SIG-M5 treated with dmso at 0.1 percent for 504 hours (cell line): ENCODE measurements around the gene RNF224.

ENCODE experiments used
- DNase-seq: peaks from one replicate; lab custom pipeline; 2025; ENCODE audit not compliant: unreplicated experiment; lab: John Stamatoyannopoulos, UW

RNF224 gene

DNA sequence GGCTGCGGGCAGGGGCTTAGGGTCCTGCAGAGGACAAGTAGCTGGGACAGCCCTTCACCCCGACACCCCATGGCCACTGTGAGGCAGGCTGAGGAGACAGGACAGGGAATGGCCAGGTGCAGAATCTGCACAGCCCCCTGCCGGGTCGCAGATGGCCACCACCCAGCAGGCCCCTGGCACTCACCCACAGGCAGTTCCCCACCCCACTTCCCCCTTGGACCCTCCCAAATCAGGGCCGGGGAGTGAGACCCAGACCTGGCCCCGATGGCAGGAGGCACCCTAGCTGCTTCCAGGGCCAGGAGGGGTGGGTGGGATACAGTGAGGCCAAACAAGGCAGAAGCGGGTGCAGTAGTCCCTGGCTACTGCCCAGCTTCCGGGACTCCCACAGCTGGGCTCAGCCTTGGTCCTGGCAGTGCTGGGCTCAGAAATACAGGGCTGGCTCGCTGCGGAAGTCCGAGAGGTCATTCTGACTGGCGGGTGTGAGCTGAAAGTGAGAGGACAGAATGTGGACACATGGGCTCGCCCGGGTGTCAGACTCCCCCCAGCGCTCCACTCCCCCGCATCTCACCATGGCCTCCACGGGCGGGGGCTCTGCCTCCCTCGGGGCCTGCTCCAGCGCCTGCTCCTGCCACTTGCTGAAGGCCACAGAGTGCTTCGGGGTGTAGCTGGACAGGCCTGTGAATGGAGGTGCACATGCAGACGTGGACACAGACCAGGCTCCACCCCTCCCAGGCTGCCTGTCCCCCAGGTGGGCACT, 35.4 kb upstream of the RNF224 start:
- DNase-seq, result no peak

DNA sequence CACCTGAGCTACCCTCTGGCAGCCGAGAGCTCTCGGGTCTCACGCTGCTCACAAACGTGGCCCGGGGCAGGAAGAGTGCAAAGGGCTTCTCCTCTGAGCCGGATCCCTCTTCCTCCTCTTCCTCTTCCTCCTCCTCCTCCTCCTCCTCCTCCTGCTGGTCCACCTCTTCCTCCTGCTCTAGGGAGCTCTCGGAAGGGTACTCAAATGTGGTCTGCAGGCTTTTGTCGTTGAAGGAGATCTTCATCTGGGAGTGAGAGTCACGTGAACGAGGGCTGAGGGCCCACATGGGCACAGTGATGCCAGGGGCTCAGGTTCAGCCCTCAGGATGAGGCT, 34.9 kb upstream of the RNF224 start:
- no peak for DNase-seq

DNA sequence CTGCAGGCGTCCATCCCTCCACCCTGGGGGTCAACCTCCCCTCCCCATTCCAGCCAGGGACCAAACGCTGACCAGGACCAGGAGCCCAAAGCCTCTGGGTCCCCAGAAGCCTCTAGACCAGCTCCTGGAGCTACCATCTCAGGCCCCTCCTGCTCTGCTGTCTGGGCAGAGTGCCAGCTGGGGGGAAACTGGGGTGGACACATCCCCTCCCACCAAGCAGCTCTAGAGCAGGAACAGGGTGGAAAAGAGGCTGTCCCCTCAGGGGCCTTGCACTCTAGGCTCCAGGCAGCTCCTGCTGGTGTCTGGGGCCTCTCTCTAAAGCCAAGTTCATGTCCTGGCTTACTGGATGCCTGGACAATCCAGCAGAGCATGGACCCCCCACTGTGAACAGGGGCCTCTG, 34.4 kb upstream of the RNF224 start:
- DNase-seq, result no peak

DNA sequence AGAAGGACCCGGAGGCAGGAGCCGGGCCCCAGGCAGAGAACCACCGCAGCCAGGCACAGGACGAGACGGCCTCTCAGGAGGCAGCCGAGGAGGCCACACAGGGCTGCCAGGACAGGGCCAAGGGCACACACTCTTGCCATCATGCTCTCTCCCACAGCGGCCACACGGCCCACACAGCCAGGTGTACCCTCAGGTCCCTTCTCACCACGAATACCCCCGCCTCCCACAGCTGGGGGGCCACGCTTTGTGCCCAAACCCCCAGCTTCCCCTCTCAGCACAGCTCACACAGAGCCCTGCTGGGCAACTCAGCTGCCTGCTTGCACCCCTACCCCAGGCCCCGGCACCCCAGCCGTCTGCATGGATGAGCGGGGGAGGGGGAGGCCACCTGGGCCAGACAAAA, 33.5 kb upstream of the RNF224 start:
- no peak for DNase-seq

DNA sequence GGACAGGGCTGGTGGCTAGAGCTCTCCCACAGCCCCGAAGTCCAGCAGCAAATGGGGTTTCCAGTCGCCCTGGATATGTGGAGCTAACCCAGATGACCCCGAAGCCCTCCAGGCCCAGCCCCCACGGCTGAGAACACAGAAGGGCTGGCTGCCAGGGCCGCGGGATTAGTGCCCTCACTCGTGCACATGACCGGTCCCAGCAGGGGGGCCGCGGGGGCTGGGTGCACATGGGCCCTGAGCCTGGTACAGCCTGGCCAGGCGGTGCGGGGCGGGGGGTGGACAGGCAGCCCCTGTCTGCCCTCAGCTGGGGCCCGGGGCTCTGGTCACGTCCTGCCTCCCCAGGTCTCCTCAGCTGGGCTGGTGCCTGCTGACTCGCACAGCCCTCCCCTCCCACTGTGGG, 32.9 kb upstream of the RNF224 start:
- no peak for DNase-seq

DNA sequence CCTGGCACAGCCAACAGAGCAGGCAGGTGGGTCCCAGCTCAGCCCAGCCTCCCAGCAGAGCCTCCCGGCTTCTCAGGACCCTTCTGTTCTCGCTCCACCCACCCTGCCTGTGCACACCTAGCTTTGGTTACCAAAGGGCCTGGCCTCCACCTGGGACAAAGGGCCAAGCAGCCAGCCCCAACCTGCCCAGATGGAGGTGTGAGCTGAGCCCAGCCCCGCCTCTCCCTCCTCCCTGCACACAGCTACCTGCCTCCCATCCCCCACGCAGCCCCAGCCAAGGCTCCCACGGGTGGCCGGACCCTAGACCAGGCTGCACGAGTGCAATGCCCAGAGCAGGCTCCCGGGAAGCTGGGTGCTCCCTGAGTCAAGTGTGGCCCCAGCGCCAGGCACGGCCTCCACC, 32.4 kb upstream of the RNF224 start:
- no peak for DNase-seq

DNA sequence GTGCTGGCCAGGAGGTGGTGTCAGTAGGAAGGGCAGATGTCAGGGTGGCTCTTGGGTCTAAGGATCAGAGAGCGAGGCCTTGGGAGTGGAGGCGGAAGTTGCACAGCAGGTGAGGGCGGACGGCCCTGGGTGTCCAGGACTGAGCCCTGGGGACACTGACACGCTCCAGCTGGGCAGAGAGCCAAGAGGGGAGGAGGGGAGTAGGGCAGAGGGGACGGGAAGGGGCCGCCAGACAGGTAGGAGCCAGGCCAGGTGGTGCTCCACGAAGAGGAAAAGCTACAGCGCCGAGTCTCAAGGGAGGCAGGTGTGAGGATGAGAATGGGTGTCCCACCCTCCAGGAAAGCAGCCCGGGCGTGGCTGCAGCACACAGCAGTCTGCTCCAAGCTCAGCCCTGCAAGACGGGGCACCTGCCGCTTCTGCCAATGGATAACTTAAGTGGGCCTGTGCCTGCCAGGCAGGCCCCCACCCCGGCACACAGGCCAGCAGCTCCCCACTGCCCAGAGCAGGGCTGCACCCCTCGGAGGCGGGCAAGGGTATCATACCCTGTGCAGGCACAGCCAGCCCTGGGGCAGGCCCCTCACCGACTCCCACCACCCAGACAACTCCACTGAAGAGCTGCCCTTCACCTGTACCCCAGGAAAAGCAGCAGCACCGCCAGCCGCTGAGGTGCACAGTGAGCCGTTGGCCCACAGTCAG, 31.6 kb upstream of the RNF224 start:
- DNase-seq, result no peak

DNA sequence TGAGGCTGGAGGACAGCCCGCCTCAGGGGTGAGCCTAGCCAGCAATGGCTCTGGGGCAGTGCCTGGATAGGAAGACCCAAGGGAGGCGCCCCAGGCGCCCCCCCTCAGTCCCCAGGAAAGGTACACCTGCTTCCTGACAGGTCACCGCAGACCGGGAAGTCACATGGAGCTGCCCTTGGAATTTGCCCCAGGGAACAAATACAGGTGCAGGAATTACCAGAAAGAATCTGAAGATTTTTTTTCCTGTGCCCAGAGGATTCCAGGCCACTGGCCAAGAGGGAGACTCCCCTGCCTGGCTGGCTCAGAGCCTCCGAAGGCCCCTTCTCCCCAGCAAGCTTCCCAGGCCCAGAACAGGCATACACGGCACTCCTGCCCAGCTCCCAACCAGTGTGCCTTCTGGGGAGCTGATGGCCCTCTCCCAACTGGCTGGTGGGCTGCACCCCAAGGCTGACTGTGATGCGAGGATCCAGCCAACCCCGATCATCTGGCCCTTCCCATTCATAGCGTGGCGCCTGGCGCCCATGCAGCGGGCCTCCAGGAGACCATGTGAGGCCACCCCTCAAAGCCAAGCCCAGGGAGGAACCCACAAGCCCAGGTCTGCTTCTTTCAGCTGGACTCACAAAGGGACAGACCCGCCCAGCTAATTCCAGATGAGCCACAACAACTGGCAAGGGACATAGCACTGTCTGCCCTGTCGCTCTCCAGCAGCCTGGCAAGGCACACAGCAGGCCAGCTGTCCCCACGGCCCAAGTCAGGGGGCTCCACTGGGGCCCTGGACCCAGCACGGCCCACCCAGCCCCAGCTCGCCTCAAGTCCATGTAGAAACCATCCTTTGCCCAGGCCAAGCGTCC, 29.0 kb upstream of the RNF224 start:
- DNase-seq, result no peak

DNA sequence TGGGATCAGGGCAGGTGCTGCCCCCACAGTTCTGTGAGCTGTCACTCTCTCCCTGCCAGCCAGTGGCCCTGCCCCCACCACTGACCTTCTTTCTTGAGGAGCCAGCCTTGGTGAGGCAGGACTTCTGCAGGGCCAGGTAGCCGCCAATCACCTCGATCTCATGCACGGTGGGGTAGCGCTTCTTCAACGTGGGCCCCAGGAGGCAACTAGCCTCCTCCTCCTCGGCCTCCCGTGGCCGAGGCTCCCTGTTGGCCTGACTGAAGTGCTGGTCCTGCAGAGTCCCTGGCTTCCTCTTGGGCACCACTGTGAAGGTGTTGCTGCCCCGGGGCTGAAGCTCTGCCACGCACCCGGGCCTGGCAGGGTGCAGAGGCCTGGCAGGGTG, 28.4 kb upstream of the RNF224 start:
- DNase-seq, result no peak

DNA sequence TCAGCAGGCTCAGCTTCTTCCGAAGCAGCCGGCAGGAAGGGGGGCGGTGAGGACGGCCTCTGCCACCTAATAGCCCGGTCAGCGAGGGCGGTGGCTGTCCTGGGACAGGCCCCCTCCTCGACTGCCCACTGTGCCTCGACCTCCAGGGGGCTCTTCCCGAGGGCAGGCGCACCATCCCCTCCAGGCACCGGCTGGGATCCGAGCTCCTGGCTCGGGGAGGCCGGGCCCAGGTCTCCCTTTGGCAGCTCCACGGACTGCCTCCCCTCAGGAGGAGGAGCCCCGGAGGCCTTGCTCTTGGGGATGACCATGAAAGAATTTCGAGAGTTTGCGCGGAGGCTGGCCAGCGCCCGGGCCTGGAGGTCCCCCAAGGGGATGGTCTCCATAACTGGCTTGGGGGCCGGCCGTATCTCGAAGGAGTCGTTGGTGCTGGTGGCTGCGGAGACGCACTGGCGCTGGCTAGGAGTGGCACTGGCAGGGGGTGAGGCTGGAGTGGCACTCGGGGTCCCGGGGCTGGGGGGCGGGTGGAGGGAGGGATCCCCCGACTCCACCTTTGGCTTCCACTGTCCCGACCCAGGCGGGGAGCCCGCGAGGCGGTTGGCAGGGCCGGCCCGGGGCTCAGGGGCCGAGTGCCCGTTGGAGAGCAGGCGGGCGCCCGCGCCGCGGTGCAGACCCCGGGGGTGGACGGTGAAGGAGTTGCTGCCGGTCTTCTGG, 27.7 kb upstream of the RNF224 start:
- no peak for DNase-seq

DNA sequence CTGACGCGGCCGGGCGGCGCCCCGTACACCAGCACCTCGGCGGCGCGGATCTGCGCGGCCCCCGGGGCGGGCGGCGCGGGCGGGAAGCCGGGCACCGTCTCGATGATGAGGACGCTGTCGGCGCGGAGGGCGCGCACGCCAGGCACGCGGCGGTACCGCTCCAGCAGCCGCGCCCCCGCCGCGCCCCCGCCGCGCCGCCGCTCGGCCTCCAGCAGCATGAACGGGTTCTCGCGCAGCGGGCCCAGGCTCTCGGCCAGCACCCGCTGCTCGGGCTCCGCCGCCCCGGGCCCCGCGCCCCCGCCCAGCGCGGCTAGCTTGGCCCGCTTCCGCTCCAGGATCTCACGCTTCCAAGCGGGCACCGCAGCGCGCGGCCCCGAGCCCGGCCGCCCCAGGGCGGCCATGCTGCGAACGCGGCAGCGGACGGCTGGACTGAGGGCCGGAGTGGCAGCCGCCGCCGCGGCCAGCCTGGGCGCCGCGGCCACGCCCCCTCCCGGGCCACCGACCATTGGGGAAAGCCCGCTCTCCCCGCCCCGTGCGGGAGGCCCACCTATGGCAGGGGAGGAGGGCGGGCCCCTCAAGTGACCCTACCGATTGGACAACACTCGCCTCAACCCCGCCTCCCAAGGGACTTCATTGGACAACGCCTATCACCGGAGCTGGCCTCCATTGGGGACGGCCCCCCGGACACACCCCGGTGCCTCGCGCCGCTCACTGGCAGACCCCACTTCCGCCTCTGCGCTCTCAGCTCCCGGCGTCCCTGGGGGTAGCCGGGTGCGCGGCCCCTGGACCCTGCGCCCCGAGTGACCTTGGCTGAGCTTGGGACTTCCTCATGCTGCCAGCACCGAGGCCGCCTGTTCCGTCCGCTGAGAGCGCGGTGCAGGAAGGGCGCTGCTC, 26.7 kb upstream of the RNF224 start, which contains the start of gene TPRN:
TPRN (minus strand) TSS at position 431 of the 894 bp plus-strand sequence; CDS start at position 401, 30 bp downstream.
- peak; percentile 99 for DNase-seq

DNA sequence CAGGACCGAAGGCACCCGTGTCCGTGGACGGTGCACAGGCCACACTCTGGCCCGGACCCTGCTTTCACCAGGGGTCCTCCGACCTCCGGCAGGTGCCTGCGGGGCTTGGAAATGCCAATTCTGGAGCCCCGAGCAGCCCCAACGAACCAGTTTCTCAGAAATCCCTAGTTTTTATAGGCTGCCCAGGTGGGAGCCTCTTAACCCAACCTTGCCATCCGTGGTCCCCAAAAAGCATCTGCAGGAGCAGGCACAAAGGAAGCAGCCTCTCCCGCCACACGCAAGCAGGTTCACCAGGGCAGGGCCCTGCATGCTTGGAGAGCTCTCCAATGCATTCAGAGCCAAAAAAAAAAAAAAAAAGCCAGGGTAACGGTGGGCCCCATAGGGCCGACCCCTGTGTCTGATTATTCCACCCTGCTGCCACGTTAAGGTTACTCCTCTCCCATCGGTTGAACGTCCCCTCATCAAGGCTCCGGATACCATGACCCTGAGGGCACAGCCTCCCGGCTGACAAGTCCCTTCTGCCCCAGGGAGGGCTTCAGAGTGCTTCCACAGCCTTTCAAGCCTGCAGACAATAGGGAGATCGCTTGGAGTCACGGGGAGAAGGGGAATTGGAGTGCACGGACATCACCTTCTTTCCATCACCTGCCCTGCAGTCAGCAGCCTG, 26.0 kb upstream of the RNF224 start:
- no peak for DNase-seq

DNA sequence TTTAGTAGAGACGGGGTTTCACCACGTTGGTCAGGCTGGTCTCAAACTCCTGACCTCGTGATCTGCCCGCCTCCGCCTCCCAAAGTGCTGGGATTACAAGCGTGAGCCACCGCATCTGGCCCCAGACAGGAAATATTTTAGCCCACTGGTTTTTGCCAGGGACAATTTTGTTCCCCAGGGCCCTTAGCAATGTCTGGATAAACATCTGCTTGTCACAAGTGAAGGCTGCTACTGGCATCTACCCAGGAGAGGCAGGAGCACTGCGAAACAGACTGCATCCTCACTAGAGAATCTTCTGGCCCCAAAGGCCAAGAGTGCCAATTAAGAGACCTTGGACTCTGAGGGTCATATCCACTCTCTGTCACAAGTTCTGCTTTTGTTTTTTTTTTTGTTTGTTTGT, 24.3 kb upstream of the RNF224 start:
- no peak for DNase-seq

DNA sequence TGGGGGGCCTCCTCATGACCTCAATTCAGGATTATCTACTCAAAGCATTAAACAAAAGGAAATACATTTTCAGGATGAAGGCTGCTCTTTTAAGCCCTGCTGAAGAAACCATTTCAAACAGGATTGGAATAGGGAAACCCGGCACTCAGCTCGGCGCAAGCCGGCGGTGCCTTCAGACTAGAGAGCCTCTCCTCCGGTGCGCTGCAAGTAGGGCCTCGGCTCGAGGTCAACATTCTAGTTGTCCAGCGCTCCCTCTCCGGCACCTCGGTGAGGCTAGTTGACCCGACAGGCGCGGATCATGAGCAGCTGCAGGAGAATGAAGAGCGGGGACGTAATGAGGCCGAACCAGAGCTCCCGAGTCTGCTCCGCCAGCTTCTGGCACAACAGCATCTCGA, 22.6 kb upstream of the RNF224 start:
- no peak for DNase-seq

DNA sequence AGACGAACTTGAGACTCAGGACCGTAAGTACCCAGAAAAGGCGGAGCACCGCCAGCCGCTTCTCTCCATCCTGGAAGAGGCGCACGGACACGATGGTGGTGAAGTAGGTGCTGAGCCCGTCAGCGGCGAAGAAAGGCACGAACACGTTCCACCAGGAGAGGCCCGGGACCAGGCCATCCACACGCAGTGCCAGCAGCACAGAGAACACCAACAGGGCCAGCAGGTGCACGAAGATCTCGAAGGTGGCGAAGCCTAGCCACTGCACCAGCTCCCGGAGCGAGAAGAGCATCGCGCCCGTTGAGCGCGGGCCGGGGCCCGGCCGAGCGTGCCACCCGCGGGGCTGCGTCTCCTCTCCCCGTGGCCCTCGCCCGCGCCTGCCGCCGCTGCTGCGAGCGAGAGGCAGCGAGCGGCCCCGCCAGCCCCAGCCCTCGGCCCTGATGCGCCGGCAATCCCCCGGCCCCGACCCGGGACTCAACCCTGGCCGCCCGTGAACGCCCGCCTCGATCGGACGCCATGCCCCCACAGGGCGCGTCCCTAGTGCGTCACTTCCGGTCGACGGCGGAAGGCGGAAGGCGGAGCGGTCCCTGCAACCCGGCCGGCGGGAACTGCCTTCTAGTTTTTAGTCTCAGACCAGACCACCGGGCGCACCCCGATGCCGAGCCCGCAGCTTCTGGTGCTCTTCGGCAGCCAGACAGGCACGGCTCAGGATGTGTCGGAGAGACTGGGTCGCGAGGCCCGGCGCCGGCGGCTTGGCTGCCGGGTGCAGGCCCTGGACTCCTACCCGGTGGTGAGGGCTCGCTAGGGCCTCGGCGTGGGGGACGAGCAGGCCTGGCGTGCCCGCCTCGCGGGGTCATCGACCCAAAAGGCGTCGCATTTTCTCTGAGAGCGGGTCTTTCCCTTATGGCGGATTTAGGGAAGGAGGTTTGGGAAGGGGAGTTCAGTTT, 21.9 kb upstream of the RNF224 start, which contains the start of the genes NDOR1 and TMEM203:
NDOR1 (plus strand) TSS at position 575 of the 944 bp plus-strand sequence; CDS start at position 653, 78 bp downstream.
TMEM203 (minus strand) TSS at position 523 of the 944 bp plus-strand sequence; CDS start at position 289, 234 bp downstream.
- peak; percentile 72 for DNase-seq

DNA sequence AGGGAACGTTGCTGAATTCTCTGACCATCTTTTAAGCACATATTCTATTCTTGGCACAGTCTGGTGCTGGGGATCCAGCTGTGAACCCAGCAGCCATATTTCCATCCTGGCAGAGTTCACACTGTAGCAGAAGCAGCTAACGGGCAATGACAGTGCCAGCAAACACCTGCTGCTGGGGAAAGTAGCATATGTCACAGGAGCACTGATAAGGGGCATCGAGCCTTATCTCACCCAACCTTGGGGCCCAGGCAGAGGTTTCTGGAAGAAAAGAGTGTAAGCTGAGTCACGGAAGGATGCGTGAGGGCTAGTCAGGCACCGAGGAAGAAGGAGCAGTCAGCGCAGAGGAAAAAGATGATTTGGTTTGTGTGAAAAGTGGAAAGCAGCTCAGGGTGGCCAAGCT, 20.7 kb upstream of the RNF224 start:
- no peak for DNase-seq

DNA sequence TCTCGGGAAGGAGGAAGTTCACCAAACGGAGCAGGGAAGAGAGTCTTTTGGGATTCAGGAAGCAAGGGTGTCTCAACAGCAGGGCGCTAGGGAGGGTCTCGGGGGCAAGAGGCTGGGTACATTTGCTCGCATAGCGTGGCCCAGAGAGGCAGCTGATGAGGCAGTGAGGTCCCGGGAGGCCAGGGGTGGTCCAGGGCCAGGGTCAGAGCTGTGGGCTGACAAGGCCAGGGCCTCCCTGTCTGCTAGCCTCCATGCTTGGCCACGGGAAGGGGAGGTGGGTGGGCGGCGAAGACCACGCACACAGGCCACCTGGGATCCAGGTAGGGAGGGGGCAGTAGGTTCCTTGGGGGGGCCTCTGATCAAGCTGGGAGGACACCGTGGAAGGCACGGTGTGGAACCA, 15.8 kb upstream of the RNF224 start:
- no peak for DNase-seq

DNA sequence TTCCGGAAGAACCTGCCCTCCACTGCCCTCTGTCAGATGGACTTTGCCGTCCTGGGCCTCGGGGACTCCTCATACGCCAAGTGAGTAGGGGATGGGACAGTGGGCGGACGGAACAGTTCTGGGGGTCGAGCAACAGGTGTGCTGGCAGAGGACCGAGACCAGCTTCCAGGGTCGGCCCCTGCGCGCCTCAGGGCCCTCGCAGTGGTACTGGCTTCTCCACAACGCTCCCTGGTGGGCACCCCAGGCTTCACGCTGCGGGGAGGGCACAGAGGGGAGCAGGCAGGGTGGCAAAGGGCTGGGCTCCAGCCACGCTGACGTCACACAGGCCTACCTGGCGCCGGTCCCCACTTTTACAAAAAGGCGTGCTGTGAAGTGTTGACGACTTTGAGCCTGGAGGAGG, 14.8 kb upstream of the RNF224 start:
- DNase-seq, result no peak
